Natural killer cell (primary cell): ENCODE data around the gene SFXN2. TPM values are rescaled to one million over a fixed set of nuclear protein-coding genes. Genes with fewer than 3 reads are reported as not detected.

Source experiments
- ATAC-seq, 3 donors: fragments of 150-1000 bp in 2 of 3; fragments of 200-7000 bp in 1 of 3; cut with Tn5 transposase; 1 replicate in 1 of 3; 2 replicates in 2 of 3; pipeline ENCODE4 v1.10.0; 2021; ENCODE audit warnings: mild to moderate bottlenecking in 2 of 3, moderate library complexity in 2 of 3
- DNase-seq, 2 donors: peaks; one replicate each; pipeline versions ENCODE4 v3.0.0 to v3.0.0-alpha.2; 2013 to 2021; ENCODE audit warnings: mixed read lengths in 1 of 2
- H3K27ac ChIP-seq: one replicate; pipeline ENCODE4 v1.5.1; 2013; ENCODE audit warnings: mild to moderate bottlenecking, low read length
- H3K27me3 ChIP-seq: one replicate; pipeline ENCODE4 v1.6.1; 2013; ENCODE audit warnings: low read length; ENCODE audit not compliant: control insufficient read depth, insufficient read depth
- H3K36me3 ChIP-seq: one replicate; pipeline ENCODE4 v1.6.1; 2013; ENCODE audit warnings: low read length; ENCODE audit not compliant: control insufficient read depth, insufficient read depth
- H3K4me1 ChIP-seq: one replicate; pipeline ENCODE4 v1.6.1; 2013; ENCODE audit warnings: low read length; ENCODE audit not compliant: control insufficient read depth, insufficient read depth
- H3K4me3 ChIP-seq: one replicate; pipeline ENCODE4 v1.5.1; 2013; ENCODE audit warnings: low read length
- H3K9me3 ChIP-seq: one replicate; pipeline ENCODE4 v1.6.1; 2013; ENCODE audit warnings: low read length; ENCODE audit not compliant: control insufficient read depth, insufficient read depth
- H3K27ac Mint-ChIP-seq, 2 donors: one replicate each; pipeline ENCODE4 v1.8.0; 2022; ENCODE audit warnings: mild to moderate bottlenecking in 2 of 2, mixed read lengths in 2 of 2, moderate library complexity in 1 of 2
- H3K27me3 Mint-ChIP-seq, 2 donors: one replicate each; pipeline ENCODE4 v1.8.0; 2022; ENCODE audit warnings: low read depth in 2 of 2, mixed read lengths in 2 of 2
- H3K36me3 Mint-ChIP-seq: one replicate; pipeline ENCODE4 v1.8.0; 2022; ENCODE audit warnings: mixed read lengths
- H3K4me1 Mint-ChIP-seq, 2 donors: one replicate each; pipeline ENCODE4 v1.8.0; 2022; ENCODE audit warnings: mixed read lengths in 2 of 2
- H3K4me3 Mint-ChIP-seq: one replicate; pipeline ENCODE4 v1.8.0; 2022; ENCODE audit warnings: mild to moderate bottlenecking, moderate library complexity, mixed read lengths
- H3K9me3 Mint-ChIP-seq, 2 donors: one replicate each; pipeline ENCODE4 v1.8.0; 2022; ENCODE audit warnings: mixed read lengths in 2 of 2
- WGBS: methylation state at CpG from one replicate; pipeline ENCODE4 v1.1.7; 2013; ENCODE audit warnings: missing lambda C conversion rate; ENCODE audit not compliant: insufficient coverage; 5-methylcytosine and 5-hydroxymethylcytosine counted together
- intact Hi-C: fragments of 100-400 bp; cut with micrococcal nuclease; formaldehyde crosslinking; loops from one replicate; pipeline ENCODE4 v1.14.2; 2022
- total RNA-seq, 4 donors: library from RNA; stranded (reverse); fragments of 120-200 nt in 1 of 4; gene quantifications; one replicate each; pipeline versions ENCODE4 v1.2.3 to v1.2.4, GENCODE V29; 2013 to 2022
- TF ChIP-seq, protein P1 (sequence below): fragments of 200-600 bp; IDR thresholded peaks from one replicate; pipeline ENCODE4 v1.8.0; 2022; ENCODE audit warnings: antibody characterized with exemption

The SFXN2 gene
- total RNA-seq, 3 donors from 2014 or later (not counting 1 experiment from before 2014, with no cell fraction given) = 4.8 to 8.0 (median 5.1) TPM

DNA sequence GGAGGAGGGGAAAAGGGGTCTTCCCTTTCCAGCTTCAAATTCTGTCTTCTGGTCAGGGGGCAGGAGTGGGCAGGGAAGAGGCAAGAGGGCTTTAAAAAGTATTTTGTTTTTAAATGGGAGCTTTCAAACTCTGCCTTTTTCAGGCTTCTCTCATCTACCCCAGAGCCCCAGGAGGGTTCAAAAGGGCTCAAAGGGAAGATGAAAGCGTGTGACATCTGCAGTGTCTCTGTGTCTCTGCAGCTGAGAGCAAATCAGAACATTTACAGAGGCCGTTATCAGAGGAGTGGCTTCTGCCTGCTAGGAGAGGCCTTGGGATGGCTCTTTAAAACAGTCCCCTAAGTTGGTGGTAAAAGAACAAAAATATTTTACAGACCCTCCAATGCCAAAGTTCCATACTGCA is 39.9 kb upstream of the SFXN2 start:
- Histone ChIP-seq H3K27me3 (no peaks in the 10 kb centered on the region), H3K27ac (peak overlapping the region; percentile 77), H3K4me1 (peaks cover 53% of the 10 kb centered on the region), H3K36me3 (no peaks in the 10 kb centered on the region), H3K9me3 (no peaks in the 10 kb centered on the region), H3K4me3 (peak overlapping the region; percentile 25)
- Mint-ChIP-seq H3K9me3 (no peaks in the 10 kb centered on the region), H3K27ac (peak overlapping the region; percentile 85), H3K27me3 (no peaks in the 10 kb centered on the region), H3K36me3 (no peaks in the 10 kb centered on the region), H3K4me3 (peak overlapping the region; percentile 72), H3K4me1 (peaks cover 34 to 45% of the 10 kb centered on the region in 2 donors)
- 26% methylated on average over 2 of the region's 2 CpGs for WGBS
- TF ChIP-seq, protein P1, sequence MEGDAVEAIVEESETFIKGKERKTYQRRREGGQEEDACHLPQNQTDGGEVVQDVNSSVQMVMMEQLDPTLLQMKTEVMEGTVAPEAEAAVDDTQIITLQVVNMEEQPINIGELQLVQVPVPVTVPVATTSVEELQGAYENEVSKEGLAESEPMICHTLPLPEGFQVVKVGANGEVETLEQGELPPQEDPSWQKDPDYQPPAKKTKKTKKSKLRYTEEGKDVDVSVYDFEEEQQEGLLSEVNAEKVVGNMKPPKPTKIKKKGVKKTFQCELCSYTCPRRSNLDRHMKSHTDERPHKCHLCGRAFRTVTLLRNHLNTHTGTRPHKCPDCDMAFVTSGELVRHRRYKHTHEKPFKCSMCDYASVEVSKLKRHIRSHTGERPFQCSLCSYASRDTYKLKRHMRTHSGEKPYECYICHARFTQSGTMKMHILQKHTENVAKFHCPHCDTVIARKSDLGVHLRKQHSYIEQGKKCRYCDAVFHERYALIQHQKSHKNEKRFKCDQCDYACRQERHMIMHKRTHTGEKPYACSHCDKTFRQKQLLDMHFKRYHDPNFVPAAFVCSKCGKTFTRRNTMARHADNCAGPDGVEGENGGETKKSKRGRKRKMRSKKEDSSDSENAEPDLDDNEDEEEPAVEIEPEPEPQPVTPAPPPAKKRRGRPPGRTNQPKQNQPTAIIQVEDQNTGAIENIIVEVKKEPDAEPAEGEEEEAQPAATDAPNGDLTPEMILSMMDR = no peak
- intact Hi-C loops = loop anchor here (2.0 kb wide), 2 partner anchors 14 to 28 kb away; no protein-coding TSS in a partner anchor
- ATAC-seq (peak in 2 of 3 donors; percentile 13 to 16), DNase-seq (peak in 1 of 2 donors; percentile 66)

DNA sequence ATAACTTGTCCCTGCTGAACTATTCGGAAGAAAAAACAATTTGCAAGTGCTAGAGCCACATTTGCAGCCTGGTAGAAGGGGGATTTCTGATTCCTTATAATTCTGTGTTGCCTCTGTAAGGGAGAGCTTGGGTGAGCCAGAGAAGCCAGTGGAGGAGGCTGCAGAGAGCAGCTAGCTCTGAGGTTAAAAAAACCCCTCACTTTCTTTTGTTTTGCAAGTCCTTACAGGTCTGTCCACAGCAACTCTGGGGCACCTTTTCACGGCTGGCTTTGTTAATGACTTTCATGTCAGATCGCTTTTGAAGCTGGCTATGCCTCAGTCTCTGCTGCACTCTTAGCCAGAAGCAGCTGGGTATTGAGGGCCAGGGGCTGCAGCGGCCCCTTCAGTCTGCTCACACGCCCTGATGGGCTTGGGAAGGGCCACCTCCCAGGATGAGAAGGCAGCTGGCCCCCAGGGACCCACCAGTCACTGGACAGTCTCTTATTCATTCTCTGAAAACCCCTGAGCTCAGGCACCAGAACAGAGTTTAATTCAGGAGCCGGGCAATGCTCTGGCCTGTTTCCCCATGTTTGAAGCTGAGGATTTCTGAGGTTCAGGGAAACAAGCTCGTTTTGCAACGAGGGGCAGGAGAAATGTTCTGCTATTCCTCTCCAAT is 39.3 kb upstream of the SFXN2 start:
- no peaks in the 10 kb centered on the region for H3K36me3 ChIP-seq
- WGBS = 61% methylated on average over 8 of the region's 8 CpGs
- TF ChIP-seq, protein P1 = no peak
- ATAC-seq (no peak), DNase-seq (peak in 1 of 2 donors; percentile 49)
- no peaks in the 10 kb centered on the region for H3K36me3 Mint-ChIP-seq
- peak overlapping the region; percentile 85 for H3K27ac Mint-ChIP-seq
- no peaks in the 10 kb centered on the region for H3K9me3 Mint-ChIP-seq
- peaks cover 34 to 45% of the 10 kb centered on the region in 2 donors for H3K4me1 Mint-ChIP-seq
- H3K27ac ChIP-seq = peak overlapping the region; percentile 77
- intact Hi-C loops = loop anchor here (2.0 kb wide), 2 partner anchors 14 to 28 kb away; no protein-coding TSS in a partner anchor
- H3K27me3 Mint-ChIP-seq = no peaks in the 10 kb centered on the region
- H3K4me1 ChIP-seq = peaks cover 50% of the 10 kb centered on the region
- no peaks in the 10 kb centered on the region for H3K9me3 ChIP-seq
- no peak overlapping the region for H3K4me3 ChIP-seq
- peak overlapping the region; percentile 28 for H3K4me3 Mint-ChIP-seq
- no peaks in the 10 kb centered on the region for H3K27me3 ChIP-seq

DNA sequence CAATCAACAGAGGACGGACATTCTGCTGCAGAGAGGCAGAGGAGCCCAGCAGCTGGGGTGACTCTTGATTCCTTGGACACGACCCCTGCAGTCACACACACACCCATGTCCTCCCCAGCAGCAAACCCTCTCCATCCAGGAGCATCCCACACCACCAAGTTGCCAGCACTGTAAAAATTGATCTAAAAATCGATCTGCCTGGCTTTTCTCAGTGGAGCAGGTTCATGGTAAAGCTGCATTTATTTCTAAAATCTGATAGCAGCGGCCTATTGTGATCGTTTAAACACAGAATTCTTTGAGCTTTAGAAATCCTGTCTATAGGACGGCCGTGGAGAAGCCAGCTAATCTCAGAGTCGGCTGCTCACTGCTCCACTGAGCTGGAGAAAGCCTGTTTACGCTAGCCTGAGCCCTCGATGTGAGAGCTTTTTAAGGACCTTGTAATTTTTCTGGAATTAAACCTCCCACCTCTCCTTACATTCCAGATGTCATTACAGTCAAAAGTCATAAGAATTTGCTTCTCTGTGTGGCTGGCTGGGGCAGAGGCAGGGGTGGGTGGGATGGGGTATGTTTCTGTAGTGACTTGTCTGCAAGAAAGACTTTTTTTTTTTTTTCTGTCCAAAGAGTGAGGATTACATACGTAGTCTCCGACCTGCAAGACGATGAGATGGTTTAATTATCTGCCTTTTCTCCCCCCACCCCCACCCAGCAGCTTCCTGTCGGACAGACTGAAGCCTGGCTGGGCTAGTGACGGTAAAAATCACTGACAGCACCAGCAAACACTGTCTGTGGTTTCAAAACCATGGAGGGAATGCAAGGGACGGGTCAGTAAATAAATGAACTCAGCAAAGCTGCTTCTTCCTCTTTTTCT is 38.5 kb upstream of the SFXN2 start:
- Mint-ChIP-seq H3K36me3 (no peaks in the 10 kb centered on the region), H3K4me1 (peaks cover 34 to 45% of the 10 kb centered on the region in 2 donors), H3K4me3 (peak overlapping the region; percentile 28), H3K9me3 (no peaks in the 10 kb centered on the region), H3K27me3 (no peaks in the 10 kb centered on the region), H3K27ac (peak overlapping the region in 1 of 2 donors; percentile 85)
- TF ChIP-seq, protein P1 = no peak
- peak overlapping the region; percentile 34 for H3K27ac ChIP-seq
- DNase-seq (peak in 1 of 2 donors; percentile 33), ATAC-seq (peak; percentile 22 to 66 (median 31))
- no peaks in the 10 kb centered on the region for H3K27me3 ChIP-seq
- no peak overlapping the region for H3K4me3 ChIP-seq
- WGBS = 40% methylated on average over 16 of the region's 16 CpGs
- no peaks in the 10 kb centered on the region for H3K36me3 ChIP-seq
- H3K4me1 ChIP-seq = peaks cover 50% of the 10 kb centered on the region
- H3K9me3 ChIP-seq = no peaks in the 10 kb centered on the region
- intact Hi-C loops = loop anchor here (2.0 kb wide), 2 partner anchors 15 to 29 kb away; no protein-coding TSS in a partner anchor
